Epithelial cell of umbilical artery (primary cell): ENCODE measurements around the gene TIGIT. TPM values are rescaled to one million over a fixed set of nuclear protein-coding genes. Genes with fewer than 3 reads are reported as not detected.

Experiments
- total RNA-seq: library from RNA; depleted of rRNA; stranded (reverse); fragments of >200 nt; gene quantifications from 2 replicates; pipeline ENCODE4 v1.2.3, GENCODE V29; 2014

TIGIT gene
- total RNA-seq, result not detected in 2 replicates

DNA sequence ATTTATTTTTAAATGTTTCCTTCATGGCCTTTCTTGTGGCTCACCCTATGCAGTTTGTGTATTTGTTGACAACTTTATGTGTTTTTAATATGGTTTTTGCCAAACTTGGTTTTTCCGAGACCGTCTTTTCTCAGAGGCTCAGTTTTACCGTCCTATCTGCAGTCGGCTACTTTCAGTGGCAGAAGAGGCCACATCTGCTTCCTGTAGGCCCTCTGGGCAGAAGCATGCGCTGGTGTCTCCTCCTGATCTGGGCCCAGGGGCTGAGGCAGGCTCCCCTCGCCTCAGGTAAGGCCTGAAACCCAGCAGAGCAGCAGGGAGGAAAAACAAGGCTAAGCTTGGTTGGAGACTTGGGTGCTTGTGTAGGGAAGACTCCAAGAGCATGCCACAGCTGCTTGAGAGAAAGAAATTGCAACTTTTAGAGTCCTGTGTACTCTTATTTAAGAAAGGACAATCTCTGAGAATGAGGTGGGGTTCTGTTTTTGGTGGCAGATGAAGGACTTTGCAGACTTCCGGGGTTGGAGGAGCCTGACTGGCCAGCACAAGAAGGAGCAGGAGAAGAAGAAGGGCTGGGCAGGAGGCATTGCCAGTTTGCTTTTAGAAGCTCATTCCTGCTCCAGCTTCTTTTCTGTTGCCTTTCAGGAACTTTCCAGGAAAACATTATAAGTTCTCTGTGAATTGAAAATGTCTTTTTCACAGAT lies at the start of gene TIGIT:
TSS of gene TIGIT (plus strand) at position 191 of the 698 bp plus-strand sequence. CDS start at position 225, 34 bp downstream.

Other genes starting within 250 kb of the TIGIT start
- 1.1 and 1.6 TPM in 2 replicates for gene CCDC191, start 237.5 kb upstream of the TIGIT start, total RNA-seq
- 23.4 and 37.7 TPM in 2 replicates for gene QTRT2, start 237.3 kb upstream of the TIGIT start, total RNA-seq
- not detected in 2 replicates for gene DRD3, start 115.0 kb upstream of the TIGIT start, total RNA-seq
- gene ZNF80, start 56.5 kb upstream of the TIGIT start, total RNA-seq, result not detected in 2 replicates